GM18873 (cell line): ENCODE results near the gene NDUFB6.
"Not testable (repeated sequence)": the region's sequence is repeated elsewhere in the genome, so short reads cannot be mapped to it uniquely, and the experiment has no call there.

Experiments
- ATAC-seq: cut with Tn5 transposase; IDR thresholded peaks from one replicate; pipeline ENCODE4 v1.9.1; 2021; ENCODE audit warnings: mild to moderate bottlenecking, moderate library complexity, moderate number of reproducible peaks; ENCODE audit not compliant: unreplicated experiment, low FRiP score

Gene NDUFB6

DNA sequence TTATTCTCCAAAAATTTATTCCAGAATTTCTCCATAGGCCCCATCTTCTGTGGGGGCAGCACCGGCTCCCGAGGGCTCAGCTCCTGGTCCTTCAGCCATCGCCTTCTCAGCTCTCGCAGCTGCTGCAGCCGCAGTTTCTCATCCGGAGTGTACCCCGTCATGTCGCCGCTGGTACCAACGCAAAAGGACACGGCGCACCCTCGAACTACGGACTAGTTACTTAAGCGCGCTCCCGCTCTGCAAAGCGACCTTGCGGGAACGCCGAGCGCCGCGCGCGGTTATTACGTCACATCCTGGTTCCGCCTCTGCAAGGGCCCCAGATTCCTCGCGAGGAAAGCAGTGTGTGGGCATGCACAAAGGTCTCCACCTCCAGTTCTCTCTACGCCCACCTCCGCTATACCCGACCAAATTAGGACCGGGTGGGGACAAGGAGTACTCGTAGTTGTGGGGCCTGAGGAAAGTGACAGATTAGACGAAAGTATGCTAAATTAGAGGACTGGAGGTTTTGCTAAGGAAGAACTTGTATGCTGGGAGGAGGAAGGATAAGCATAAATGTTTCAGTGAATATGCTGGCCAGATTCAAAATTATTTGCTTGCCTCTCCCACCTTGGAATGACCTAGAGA, at the start of gene NDUFB6:
Gene NDUFB6 (minus strand): TSS at position 260 of the 624 bp plus-strand sequence. CDS start 99 bp downstream, at position 161.
- ATAC-seq: peak; percentile 85

DNA sequence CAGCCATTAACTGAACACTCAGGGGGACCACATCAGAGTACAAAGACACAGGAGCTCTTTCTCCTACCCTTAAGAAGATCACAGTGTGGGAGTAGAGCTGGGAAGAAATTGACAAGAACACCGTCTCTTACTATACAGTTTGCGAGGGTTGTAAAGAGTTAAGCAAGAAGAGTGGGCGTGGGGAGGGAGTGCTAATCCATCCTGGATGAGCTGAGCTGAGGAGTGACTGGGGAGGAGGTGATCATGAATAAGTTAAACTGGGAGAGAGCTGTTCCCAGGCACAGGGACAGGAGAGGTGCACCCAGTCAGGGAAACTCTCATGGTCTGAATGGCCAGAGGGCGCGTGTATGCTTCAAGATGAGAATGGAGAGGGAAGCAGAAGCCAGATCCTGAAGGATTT, 45.3 kb upstream of the NDUFB6 start:
- no peak for ATAC-seq

DNA sequence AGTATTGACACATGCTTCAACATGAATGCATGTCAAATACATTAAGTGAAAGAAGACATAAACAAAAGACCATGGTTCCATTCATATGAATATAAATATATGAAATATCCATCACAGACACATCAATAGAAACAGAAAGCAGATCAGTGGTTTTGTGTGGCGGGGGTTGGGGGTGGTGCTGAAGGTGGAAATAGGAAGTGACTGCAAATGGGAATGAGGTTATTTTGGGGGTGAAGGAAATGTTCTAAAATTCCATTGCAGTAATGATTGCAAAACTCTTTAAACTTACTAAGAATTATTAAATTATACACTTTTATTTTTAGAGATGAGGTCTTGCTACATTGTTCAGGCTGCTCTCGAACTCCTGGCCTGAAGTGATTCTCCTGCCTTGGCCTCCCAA, 33.9 kb upstream of the NDUFB6 start:
- ATAC-seq: no peak

DNA sequence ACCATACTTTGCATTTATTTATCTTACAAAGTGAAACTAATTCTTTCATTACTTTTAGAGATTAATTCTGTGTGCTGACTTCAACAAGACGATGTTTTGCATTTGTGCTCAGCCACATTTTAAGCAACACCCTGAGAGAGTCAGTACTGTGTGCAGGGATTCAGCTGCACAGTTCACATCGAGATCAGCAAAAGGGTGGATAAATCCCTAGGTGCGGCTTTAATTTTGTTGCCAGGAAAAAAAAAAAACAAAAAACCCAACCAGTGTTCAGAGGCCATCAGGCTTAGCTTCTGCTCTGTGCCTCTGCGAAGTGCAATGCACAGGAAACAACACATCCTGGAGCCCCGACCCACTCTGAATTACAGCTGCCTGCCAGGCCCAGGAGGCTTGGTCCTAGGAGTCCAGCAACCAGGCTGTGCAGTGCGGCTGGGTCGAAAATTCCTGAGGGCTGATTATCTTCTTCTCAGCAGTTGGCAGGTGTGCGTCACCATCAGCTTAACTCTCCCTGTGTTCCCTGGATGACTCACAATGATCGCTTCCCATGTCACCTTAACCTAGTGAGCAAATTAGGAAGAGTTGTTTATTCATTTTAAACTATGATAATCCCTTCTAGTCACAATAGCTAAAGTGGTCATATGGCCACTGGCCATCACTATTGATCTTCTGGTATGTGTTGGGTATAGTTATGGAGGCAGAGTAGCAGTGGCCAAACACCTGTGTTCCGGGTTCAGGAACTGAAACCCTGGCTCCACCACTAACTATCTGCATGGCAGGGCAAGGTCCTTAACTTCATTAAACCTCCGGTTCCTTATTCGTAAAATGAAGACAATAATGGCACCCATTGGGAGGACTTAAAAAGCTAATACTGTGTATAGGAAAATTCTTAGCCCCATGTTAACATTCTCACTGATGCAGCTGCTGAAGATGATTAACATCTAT, 31.2 kb upstream of the NDUFB6 start:
- ATAC-seq: no peak

DNA sequence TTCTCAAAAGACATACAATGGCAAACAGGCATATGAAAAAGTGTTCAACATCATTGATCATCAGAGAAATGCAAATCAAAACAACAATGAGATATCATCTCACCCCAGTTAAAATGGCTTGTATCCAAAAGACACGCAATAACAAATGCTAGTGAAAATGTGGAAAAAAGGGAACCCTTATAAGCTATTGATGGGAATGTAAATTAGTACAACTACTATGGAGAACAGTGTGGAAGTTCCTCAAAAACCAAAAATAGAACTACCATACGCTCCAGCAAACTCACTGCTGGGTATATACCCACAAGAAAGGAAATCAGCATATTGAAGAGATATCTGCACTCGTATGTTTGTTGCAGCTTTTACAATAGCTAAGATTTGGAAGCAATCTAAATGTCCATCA, 26.1 kb upstream of the NDUFB6 start:
- ATAC-seq: not testable (repeated sequence)

DNA sequence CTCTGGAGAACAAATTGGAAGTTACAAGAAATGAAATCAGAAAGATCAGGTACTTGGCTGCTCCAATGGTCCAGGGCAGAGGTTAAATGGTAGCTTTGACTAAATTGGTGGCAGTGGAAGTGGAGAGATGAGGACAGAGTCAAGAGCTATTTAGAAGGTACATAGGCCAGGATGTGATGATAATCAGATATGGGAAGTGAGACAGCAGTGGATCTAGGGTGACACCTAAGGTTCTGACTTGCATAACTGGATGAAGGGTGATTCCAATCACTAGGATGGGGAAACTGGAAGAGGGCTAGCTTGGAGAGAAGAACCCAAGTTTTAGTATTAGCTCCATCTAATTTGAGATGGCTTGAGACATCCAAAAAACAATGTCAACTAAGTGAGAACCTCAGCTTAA, 24.0 kb upstream of the NDUFB6 start:
- ATAC-seq: no peak

DNA sequence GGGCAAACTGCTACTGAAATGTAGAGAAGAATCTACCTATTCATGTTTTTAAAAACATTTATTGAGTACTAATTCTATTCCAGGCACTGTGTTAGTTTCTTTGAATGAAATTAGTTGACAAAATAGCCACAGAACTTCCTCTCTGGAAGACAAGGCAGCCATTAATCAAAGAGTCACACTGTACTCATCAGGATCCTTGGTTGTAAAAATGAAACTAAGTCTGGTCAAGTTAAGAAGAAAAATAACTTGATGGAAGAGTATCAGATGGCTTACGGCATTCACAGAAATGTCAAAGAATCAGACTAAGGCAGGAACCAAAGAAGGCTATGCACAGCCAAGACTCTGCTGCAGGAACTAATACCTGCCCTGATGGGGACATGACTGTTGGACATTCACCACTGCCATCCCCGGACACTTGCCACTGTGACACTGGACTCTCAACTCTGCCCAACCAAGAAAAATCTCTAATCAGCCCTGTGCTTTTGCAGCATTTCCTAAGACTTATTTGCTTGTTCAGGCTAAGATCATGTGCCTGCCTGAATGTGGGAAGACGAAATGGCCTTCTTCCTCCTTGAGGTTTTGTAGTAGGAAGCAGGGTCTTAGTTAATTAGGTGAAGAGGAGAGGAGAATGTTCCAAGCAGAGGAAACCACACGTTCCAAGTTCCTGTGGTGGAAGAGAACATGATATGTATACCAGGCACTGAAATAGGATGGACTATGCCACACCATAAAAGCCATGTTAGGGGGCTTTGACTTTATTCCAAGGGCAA, 23.3 kb upstream of the NDUFB6 start:
- no peak for ATAC-seq

DNA sequence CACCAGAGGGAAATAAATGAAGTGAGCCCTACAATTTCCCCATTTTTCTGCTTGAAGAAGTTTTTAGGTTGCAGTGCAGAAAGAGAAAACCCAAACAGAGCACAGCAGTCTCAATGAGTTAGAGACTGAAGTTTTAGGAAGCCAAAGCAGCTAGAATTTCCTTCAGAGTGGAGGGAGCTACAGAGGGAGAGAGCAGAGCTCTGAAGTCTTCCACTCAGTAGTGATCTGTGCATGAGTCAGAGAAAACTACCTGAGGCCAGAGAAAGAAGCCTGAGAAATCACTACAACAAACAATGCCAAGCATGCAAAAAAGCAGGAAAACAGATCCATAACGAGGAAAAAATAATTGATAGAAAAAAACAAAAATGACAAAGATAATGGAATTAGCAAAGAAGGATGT, 17.9 kb upstream of the NDUFB6 start:
- ATAC-seq: no peak

DNA sequence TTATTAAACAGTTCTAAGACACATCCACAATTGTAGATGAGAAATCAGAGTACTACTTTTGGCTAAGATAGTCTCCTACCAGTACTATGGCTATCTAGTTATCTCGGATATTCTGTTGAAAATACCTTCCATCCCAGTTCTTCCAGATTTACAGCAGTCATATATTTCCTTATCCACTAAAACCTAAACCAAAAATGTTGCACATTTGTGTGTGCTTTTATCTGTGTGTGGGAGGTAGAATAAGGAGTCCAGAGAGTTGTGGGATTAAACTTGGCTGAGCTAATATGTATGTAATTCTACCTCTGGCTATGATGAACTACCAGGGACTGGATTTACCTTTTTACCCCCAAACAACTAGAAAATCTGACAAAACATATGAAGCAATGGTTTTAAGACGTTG, 17.5 kb upstream of the NDUFB6 start:
- no peak for ATAC-seq

DNA sequence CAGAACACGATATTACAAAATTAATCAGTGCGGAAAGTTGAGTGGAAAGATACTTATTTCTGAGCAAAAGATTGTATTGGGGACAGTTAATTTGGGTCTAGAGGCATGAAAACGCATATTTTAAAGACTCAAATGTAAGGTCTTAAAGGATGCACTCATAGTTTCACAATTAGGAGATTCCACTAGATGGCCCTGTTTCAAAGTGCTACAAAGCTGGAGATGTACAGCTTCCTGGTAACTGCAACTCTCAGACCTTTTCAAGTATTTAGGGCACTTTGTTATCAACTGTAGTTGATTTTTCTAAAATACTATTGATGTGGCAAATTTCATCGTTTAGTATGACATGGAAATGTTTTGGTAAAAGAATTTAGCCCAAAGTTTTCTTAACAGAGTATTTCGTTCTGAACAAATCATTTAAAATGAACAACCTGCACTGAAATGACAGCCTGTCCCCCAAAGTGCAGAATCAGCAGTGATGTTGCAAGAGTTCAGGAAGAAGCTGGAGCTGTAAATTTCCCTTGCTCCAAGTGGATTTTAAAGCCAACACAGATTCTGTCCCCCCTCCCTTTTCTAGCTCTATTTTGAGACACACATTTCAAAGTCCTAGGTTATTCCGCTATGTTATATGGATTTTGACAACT, 16.2 kb upstream of the NDUFB6 start:
- no peak for ATAC-seq

DNA sequence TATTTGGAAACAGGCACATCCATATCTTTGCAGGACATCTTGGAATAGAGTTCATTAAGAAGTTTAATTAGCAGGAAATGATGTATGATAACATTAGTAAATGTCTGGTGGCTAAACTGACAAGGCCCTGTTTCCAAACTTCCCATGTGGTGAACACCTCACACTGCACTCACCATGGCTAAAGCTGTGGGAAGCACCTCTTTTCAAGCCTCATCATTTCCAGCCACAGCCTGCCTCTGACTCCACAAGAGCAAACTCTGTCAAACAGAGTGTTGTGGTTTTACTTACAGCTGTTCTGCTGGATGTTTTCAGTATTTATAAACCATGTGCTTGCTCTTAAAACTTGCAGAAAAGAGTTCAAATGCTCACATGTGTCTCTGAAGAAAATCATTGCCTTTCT, 14.9 kb upstream of the NDUFB6 start:
- no peak for ATAC-seq

DNA sequence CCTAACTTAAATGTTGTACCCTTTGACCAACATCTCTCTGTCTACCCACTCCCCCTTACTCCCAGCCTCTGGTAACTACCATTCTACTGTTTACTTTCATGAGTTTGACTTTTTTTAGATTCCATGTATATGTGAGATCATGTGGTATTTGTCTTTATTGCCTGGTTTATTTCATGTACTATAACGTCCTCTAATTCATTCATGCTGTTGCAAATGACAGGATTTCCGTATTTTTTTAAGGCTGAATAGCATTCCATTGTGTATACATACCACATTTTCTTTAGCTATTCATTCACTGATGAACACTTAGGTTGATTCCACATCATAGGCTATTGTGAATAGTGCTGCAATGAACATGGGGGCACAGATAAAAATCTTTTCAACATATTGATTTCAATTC, 11.8 kb upstream of the NDUFB6 start:
- ATAC-seq: no peak

DNA sequence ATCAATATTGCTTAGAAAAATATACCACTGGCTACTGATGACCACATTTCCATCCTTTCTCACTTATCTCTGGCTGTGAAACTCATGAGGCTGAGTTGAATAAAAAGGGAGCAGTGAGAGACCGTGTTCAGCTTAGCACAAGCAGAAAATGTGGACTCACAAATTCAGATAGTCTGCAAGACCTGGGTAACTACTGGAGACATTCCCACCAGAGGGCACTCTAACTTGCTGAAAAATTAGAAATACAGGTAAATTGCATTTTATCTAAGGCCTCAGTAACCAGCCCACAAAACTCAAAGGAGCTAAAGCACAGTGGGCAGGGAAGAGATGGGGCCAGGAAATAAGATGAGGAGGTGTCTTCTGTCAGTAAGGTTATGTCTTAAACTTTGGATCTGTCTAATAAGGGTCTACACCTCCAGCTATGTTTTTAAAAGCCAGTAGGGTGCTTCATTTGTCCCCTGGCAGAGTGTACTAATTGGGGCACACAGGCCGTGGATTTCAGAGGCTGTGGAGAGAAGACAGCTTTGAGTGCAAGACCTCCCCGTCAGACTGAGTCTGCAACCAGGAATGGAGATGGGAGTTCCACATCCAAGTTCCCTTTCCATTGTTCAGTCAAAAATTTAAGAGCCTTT, 8.7 kb upstream of the NDUFB6 start:
- ATAC-seq: no peak

DNA sequence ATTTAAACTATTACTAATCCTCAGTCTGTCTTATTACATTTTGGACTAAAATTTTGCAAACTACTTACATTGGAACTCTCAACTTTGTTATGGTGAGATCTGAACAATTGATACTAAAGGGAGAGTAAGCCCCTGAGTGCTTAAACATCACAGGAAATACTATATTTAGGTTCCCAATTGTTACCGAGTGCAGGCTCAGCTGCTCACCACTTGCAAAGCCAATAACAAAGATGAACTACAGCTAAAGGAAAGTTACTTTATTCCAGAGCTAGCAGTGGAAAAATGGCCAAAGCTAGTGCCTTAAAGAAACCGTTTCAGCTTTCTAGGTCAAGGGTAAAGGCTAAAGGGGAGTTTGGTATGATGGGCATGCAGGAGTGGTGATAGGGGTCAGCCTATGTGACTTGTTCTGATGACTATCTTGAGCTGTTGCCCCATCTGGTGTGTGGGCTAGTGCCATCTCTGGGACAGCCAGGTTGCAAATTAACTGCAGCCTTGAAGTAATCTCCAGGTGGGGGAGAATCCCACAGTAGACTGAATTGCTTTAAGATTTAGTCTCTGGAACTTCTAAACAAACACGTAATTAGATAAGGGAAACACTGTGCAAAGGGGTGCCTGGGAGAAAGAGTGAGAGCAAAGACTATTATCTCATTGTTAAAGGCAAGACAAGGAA, 7.8 kb upstream of the NDUFB6 start:
- no peak for ATAC-seq

DNA sequence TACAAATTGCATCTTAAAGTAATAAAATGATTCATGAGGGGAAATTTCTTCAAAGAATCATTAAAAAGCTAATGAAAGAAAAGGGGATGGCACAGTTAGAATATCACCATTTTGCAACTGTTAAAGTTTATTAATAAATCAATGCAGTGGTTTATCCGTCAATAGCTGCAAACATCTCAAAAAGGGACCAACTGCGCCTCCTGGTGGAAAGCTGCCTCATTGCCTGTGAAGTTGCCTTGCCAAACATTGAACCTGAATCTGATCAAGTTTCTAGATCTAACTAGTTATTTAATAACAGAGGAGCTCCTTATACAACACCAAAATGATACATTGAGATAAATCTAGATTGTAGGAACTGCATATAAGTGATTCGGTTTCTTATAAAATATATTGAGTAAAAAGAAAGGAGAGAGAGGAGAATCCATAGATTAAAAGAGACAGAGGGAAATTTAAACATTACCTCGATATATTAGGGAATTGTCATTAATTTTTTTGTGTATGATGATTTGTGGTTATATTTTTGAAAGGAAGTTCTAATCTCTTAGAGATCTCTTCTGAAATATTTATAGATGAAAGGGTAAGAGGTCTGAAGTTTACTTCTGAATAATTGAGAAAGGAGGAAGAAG, 6.9 kb upstream of the NDUFB6 start:
- no peak for ATAC-seq

DNA sequence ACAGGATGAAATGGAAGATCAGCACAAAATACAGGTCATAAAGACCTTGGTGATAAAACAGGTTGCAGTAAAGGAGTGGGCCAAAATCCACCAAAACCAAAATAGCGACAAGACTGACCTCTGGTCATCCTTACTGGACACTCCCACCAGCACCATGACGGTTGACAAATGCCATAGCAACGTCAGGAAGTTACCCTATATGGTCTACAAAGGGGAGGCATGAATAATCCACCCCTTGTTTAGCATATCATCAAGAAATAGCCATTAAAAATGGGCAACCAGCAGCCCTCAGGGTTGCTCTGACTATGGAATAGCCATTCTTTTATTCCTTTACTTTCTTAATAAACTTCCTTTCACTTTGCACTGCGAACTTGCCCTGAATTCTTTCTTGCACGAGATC, 6.0 kb upstream of the NDUFB6 start:
- ATAC-seq: no peak

DNA sequence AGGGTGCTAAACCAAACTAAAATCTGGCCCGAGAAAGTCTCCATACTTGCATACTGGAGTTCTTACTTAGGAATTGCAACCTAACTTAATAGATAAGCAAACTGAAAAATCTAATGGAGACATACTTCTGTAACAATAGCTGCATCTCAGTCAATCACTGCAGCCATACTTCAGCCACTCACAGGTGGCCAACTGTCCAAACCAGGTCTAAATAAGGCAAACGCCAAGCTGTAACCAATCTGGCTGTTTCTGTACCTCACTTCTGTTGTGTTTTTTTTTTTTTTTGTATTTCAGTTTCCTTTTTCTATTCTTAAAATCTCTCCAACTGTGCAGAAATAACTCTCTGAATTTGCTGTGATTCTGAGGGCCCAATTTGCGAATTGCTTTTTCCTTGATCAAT, 4.4 kb upstream of the NDUFB6 start:
- no peak for ATAC-seq

DNA sequence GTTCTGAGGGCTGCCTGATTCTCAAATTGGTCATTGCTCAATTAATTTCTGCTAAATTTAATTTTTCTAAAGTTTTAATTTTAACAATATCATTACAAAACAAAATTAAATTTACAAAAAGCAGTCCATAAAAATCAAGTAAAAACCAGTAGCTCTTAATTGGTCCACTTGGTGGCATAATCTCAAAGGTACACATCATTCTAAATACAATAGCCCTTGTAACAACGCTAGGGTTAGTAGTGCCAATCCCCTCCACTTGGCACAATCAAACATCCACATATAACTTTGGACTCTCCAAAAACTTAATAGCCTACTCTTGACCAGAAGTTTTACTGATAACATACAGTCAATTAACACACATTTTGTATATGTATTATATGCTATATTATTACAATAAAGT, 1.9 kb upstream of the NDUFB6 start:
- ATAC-seq: no peak

DNA sequence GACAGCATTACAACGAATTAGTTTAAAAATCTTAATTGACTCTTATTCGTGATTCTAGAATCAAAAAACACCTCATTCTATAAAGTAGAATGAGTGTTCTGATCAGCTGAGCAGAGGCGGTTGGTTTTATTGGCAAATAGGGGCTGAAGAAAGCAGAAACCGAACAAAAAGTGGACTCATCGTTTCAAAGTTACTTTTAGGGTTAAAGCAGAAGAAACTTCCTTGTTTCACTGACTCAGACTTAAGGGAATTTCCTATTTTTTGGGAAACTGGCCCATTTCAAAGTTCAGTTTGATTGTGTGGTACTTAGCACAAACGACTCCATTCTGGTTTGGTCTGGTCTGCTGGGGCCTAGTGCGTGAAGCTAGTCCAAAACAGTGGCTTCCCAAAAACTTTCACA, 862 bp upstream of the NDUFB6 start:
- no peak for ATAC-seq
